Esophagus muscularis mucosa (tissue), 3 donors: ENCODE data around the gene DCAF15.

Experiments
- CTCF ChIP-seq, 3 experiments: fragments of 200-600 bp in 2 of 3; fragments of 450-650 bp in 1 of 3; sonication (generic) in 2 of 3; IDR thresholded peaks; one replicate each; pipeline ENCODE4 v1.5.1; 2017 to 2019; ENCODE audit warnings: antibody characterized with exemption in 3 of 3, mild to moderate bottlenecking in 2 of 3, moderate library complexity in 1 of 3
- POLR2A ChIP-seq: fragments of 450-650 bp; IDR thresholded peaks from one replicate; pipeline ENCODE4 v1.6.1; 2017; ENCODE audit warnings: antibody characterized with exemption, moderate library complexity, mild to moderate bottlenecking, low read depth

GRCh38 chr19:13963603-13964105 is 11.3 kb downstream of the DCAF15 start:
- TF ChIP-seq POLR2A (no peak), CTCF (IDR thresholded peaks at IDR 0.05) (no peak)
